ENCODE results near the gene ALG13.

The ALG13 gene

GRCh38 chrX:111671668-111672067, 9.3 kb upstream of the ALG13 start:
- no peaks in the 10 kb centered on the region for H3K4me1 ChIP-seq (ENCODE audit: control insufficient read depth, insufficient read depth, low read length)
- H3K27ac ChIP-seq (ENCODE audit: low read depth, low read length), result no peak overlapping the region
- H3K36me3 ChIP-seq (ENCODE audit: control insufficient read depth, insufficient read depth, low read length), result no peaks in the 10 kb centered on the region
- H3K27me3 ChIP-seq (ENCODE audit: control insufficient read depth, insufficient read depth, low read length), result no peaks in the 10 kb centered on the region
- no peak overlapping the region for H3K9ac ChIP-seq (ENCODE audit: low read length)
- H3K4me3 ChIP-seq (ENCODE audit: low read length), result no peak overlapping the region

GRCh38 chrX:111687305-111687704, 6.3 kb downstream of the ALG13 start:
- Histone ChIP-seq H3K4me3 (ENCODE audit: low read length) (no peak overlapping the region), H3K9ac (ENCODE audit: low read length) (no peak overlapping the region), H3K27ac (ENCODE audit: low read depth, low read length) (no peak overlapping the region), H3K36me3 (ENCODE audit: control insufficient read depth, insufficient read depth, low read length) (peaks cover 5% of the 10 kb centered on the region), H3K4me1 (ENCODE audit: control insufficient read depth, insufficient read depth, low read length) (no peaks in the 10 kb centered on the region), H3K27me3 (ENCODE audit: control insufficient read depth, insufficient read depth, low read length) (no peaks in the 10 kb centered on the region)

GRCh38 chrX:111695297-111695880, 14.4 kb downstream of the ALG13 start:
- Histone ChIP-seq H3K9ac (ENCODE audit: low read length) (no peak overlapping the region), H3K36me3 (ENCODE audit: control insufficient read depth, insufficient read depth, low read length) (no peaks in the 10 kb centered on the region), H3K4me3 (ENCODE audit: low read length) (no peak overlapping the region), H3K4me1 (ENCODE audit: control insufficient read depth, insufficient read depth, low read length) (no peaks in the 10 kb centered on the region), H3K27ac (ENCODE audit: low read depth, low read length) (no peak overlapping the region), H3K27me3 (ENCODE audit: control insufficient read depth, insufficient read depth, low read length) (no peaks in the 10 kb centered on the region)

- no peak overlapping the region for H3K4me3 ChIP-seq (ENCODE audit: low read length)
- H3K36me3 ChIP-seq (ENCODE audit: control insufficient read depth, insufficient read depth, low read length), result no peaks in the 10 kb centered on the region
- no peak overlapping the region for H3K27ac ChIP-seq (ENCODE audit: low read depth, low read length)
- H3K4me1 ChIP-seq (ENCODE audit: control insufficient read depth, insufficient read depth, low read length), result no peaks in the 10 kb centered on the region
- no peak overlapping the region for H3K9ac ChIP-seq (ENCODE audit: low read length)
- no peaks in the 10 kb centered on the region for H3K27me3 ChIP-seq (ENCODE audit: control insufficient read depth, insufficient read depth, low read length)
These were observed 38.6 kb downstream of the ALG13 start for GRCh38 chrX:111719426-111720210.

- H3K36me3 ChIP-seq (ENCODE audit: control insufficient read depth, insufficient read depth, low read length), result peaks cover 2% of the 10 kb centered on the region
- H3K27ac ChIP-seq (ENCODE audit: low read depth, low read length), result no peak overlapping the region
- no peak overlapping the region for H3K9ac ChIP-seq (ENCODE audit: low read length)
- no peaks in the 10 kb centered on the region for H3K27me3 ChIP-seq (ENCODE audit: control insufficient read depth, insufficient read depth, low read length)
- H3K4me1 ChIP-seq (ENCODE audit: control insufficient read depth, insufficient read depth, low read length), result no peaks in the 10 kb centered on the region
- H3K4me3 ChIP-seq (ENCODE audit: low read length), result no peak overlapping the region
These were observed 47.1 kb downstream of the ALG13 start for GRCh38 chrX:111728096-111728495.

GRCh38 chrX:111731351-111731750, 50.4 kb downstream of the ALG13 start:
- H3K27me3 ChIP-seq (ENCODE audit: control insufficient read depth, insufficient read depth, low read length), result no peaks in the 10 kb centered on the region
- H3K36me3 ChIP-seq (ENCODE audit: control insufficient read depth, insufficient read depth, low read length), result peaks cover 2% of the 10 kb centered on the region
- H3K4me1 ChIP-seq (ENCODE audit: control insufficient read depth, insufficient read depth, low read length), result no peaks in the 10 kb centered on the region
- no peak overlapping the region for H3K9ac ChIP-seq (ENCODE audit: low read length)
- no peak overlapping the region for H3K27ac ChIP-seq (ENCODE audit: low read depth, low read length)
- no peak overlapping the region for H3K4me3 ChIP-seq (ENCODE audit: low read length)

- Histone ChIP-seq H3K36me3 (ENCODE audit: control insufficient read depth, insufficient read depth, low read length) (peaks cover 9% of the 10 kb centered on the region), H3K27ac (ENCODE audit: low read depth, low read length) (no peak overlapping the region), H3K4me3 (ENCODE audit: low read length) (no peak overlapping the region), H3K4me1 (ENCODE audit: control insufficient read depth, insufficient read depth, low read length) (no peaks in the 10 kb centered on the region), H3K27me3 (ENCODE audit: control insufficient read depth, insufficient read depth, low read length) (no peaks in the 10 kb centered on the region), H3K9ac (ENCODE audit: low read length) (no peak overlapping the region)
These were observed 55.6 kb downstream of the ALG13 start for GRCh38 chrX:111736571-111736970.

- H3K36me3 ChIP-seq (ENCODE audit: control insufficient read depth, insufficient read depth, low read length), result peaks cover 10% of the 10 kb centered on the region
- no peaks in the 10 kb centered on the region for H3K4me1 ChIP-seq (ENCODE audit: control insufficient read depth, insufficient read depth, low read length)
- no peak overlapping the region for H3K9ac ChIP-seq (ENCODE audit: low read length)
- no peak overlapping the region for H3K4me3 ChIP-seq (ENCODE audit: low read length)
- no peaks in the 10 kb centered on the region for H3K27me3 ChIP-seq (ENCODE audit: control insufficient read depth, insufficient read depth, low read length)
- H3K27ac ChIP-seq (ENCODE audit: low read depth, low read length), result no peak overlapping the region
These were observed 61.0 kb downstream of the ALG13 start for GRCh38 chrX:111742018-111742417.

GRCh38 chrX:111743316-111743715, 62.3 kb downstream of the ALG13 start:
- no peak overlapping the region for H3K9ac ChIP-seq (ENCODE audit: low read length)
- no peaks in the 10 kb centered on the region for H3K4me1 ChIP-seq (ENCODE audit: control insufficient read depth, insufficient read depth, low read length)
- H3K27me3 ChIP-seq (ENCODE audit: control insufficient read depth, insufficient read depth, low read length), result no peaks in the 10 kb centered on the region
- H3K4me3 ChIP-seq (ENCODE audit: low read length), result no peak overlapping the region
- no peak overlapping the region for H3K27ac ChIP-seq (ENCODE audit: low read depth, low read length)
- peaks cover 10% of the 10 kb centered on the region for H3K36me3 ChIP-seq (ENCODE audit: control insufficient read depth, insufficient read depth, low read length)

GRCh38 chrX:111756486-111756885, 75.5 kb downstream of the ALG13 start:
- no peak overlapping the region for H3K9ac ChIP-seq (ENCODE audit: low read length)
- no peak overlapping the region for H3K27ac ChIP-seq (ENCODE audit: low read depth, low read length)
- H3K27me3 ChIP-seq (ENCODE audit: control insufficient read depth, insufficient read depth, low read length), result no peaks in the 10 kb centered on the region
- H3K4me1 ChIP-seq (ENCODE audit: control insufficient read depth, insufficient read depth, low read length), result no peaks in the 10 kb centered on the region
- no peaks in the 10 kb centered on the region for H3K36me3 ChIP-seq (ENCODE audit: control insufficient read depth, insufficient read depth, low read length)
- H3K4me3 ChIP-seq (ENCODE audit: low read length), result no peak overlapping the region

GRCh38 chrX:111759686-111760085, 78.7 kb downstream of the ALG13 start:
- Histone ChIP-seq H3K4me3 (ENCODE audit: low read length) (no peak overlapping the region), H3K4me1 (ENCODE audit: control insufficient read depth, insufficient read depth, low read length) (no peaks in the 10 kb centered on the region), H3K36me3 (ENCODE audit: control insufficient read depth, insufficient read depth, low read length) (no peaks in the 10 kb centered on the region), H3K27me3 (ENCODE audit: control insufficient read depth, insufficient read depth, low read length) (no peaks in the 10 kb centered on the region), H3K9ac (ENCODE audit: low read length) (no peak overlapping the region), H3K27ac (ENCODE audit: low read depth, low read length) (no peak overlapping the region)

GRCh38 chrX:111761578-111762135, 80.7 kb downstream of the ALG13 start:
- Histone ChIP-seq H3K4me1 (ENCODE audit: control insufficient read depth, insufficient read depth, low read length) (no peaks in the 10 kb centered on the region), H3K9ac (ENCODE audit: low read length) (no peak overlapping the region), H3K27me3 (ENCODE audit: control insufficient read depth, insufficient read depth, low read length) (no peaks in the 10 kb centered on the region), H3K36me3 (ENCODE audit: control insufficient read depth, insufficient read depth, low read length) (no peaks in the 10 kb centered on the region), H3K4me3 (ENCODE audit: low read length) (no peak overlapping the region), H3K27ac (ENCODE audit: low read depth, low read length) (no peak overlapping the region)

- Histone ChIP-seq H3K36me3 (ENCODE audit: control insufficient read depth, insufficient read depth, low read length) (no peaks in the 10 kb centered on the region), H3K4me3 (ENCODE audit: low read length) (no peak overlapping the region), H3K27me3 (ENCODE audit: control insufficient read depth, insufficient read depth, low read length) (no peaks in the 10 kb centered on the region), H3K27ac (ENCODE audit: low read depth, low read length) (no peak overlapping the region), H3K4me1 (ENCODE audit: control insufficient read depth, insufficient read depth, low read length) (no peaks in the 10 kb centered on the region), H3K9ac (ENCODE audit: low read length) (no peak overlapping the region)
These were observed 97.6 kb downstream of the ALG13 start for GRCh38 chrX:111778591-111778990.

Data from rectal smooth muscle tissue (tissue), 1 donor.